GM19193 (cell line): ENCODE measurements around the gene PIBF1.

Experiments used
- POLR2A ChIP-seq: IDR thresholded peaks from 4 replicates; pipeline ENCODE4 v1.6.1; 2011; ENCODE audit not compliant: insufficient read depth, insufficient read length; ENCODE audit errors: extremely low read depth

PIBF1 gene

DNA sequence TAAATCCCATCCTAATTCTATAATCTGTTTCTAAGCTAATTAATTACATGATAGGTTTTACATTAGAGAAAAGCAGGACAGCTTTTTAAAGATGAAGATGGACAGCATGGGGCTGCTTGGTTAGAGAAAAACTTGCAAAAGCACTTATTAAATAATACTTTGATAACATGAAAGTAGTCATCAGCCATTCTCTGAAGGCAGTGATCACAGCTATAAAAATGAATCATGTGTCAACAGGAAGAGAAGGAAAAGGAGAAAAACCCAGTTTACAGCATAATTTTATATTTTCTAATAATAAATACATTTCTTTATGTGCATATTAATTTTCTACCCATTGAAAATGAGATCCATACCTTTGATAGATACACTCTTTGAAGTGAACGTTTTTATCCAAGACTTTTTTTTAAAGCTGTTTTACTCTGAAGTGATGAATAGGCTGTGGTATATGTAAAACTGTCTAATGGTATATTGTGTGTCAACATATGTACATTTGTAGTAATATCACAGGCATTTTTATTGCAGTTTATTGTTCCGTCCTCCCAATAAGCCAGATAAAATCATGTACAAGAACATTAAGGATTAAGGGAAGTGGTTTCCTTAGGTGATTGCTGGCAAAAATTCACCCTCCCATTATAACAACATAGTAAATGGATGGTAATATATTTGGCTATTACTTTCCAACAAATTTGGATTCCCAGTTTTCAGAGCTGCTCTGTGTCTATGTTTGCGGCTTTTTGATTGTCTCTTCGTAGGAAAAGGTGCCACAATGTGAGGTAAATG is 275.5 kb downstream of the PIBF1 start:
- TF ChIP-seq POLR2A = no peak

DNA sequence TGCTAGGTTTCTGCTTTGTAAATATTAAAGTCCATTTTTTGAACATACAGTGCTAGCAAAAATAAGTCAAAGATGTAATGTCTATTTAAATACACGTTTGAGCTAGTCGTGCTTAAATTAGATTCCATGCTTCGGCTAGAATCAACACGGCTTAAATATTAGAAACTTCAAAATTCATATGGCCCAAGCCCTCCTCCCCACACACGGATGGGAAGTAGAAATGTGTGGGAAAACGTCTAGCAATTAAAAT is 276.1 kb downstream of the PIBF1 start:
- no peak for TF ChIP-seq POLR2A

DNA sequence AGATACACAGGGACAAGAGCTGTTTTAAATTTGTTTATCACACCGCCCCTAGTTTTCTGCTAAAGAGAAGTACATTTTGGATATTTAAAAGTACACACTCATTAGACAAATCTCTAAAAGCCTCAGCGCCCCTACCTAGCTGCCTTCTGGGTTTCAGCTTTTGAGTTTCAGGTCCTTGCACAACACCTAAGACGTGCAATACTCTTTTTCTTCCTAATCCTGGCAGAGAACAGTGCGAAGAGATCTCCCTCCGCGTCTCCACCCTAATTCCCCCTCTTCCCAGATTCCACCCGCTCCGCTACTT is 276.5 kb downstream of the PIBF1 start:
- no peak for TF ChIP-seq POLR2A

DNA sequence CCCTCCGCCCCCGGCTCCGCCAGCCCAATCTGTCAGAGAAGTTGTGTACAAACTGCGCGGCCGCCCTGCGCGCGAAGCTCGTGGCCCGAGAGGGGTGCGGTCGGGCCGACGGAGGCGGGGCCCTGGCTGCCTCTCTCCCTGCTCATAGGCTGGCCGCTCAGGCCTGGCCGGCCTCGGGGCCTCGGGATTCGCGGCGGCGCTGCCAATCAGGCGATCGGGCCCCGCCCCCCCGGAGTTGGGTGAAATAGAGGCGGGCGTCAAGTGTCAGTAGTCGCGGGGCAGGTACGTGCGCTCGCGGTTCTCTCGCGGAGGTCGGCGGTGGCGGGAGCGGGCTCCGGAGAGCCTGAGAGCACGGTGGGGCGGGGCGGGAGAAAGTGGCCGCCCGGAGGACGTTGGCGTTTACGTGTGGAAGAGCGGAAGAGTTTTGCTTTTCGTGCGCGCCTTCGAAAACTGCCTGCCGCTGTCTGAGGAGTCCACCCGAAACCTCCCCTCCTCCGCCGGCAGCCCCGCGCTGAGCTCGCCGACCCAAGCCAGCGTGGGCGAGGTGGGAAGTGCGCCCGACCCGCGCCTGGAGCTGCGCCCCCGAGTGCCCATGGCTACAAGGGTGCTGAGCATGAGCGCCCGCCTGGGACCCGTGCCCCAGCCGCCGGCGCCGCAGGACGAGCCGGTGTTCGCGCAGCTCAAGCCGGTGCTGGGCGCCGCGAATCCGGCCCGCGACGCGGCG is 277.0 kb downstream of the PIBF1 start, which contains the start of gene KLF5:
KLF5 (plus strand) TSS at position 270 of the 724 bp plus-strand sequence; CDS start at position 593, 323 bp downstream.
- peak; percentile 61 for TF ChIP-seq POLR2A

DNA sequence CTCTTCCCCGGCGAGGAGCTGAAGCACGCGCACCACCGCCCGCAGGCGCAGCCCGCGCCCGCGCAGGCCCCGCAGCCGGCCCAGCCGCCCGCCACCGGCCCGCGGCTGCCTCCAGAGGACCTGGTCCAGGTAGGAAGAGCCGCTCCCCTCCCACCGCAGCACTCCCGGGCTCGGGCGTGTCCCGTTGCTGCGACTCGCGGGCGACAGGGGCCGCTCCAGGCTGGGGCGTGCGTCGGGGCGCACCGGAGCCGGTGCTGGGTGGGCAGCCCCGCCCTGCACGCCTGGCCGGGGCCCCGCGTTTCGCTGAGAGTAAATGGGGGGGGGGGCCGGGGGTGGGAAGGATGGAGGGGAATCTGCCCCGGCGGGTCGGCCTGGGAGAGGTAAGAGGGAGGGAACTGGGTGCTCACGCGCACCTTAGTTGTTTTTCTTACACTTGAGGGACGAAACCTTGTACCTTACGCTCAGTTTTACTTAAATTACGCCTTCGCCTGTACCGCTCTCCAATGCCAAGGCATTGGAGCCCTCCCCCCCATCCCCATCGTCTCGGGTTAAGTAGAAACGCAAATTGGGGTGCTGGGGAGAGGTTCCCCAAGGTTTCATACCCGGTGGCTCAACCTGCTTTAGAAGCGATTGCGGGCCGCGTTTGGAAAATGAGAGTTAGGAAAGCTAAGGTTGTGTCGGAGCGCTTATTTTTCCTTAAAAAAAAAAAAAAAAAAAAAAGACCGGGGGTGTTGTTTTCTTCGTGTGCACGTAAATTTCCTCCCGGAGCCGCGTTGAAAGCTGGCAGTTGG is 277.7 kb downstream of the PIBF1 start:
- no peak for TF ChIP-seq POLR2A

DNA sequence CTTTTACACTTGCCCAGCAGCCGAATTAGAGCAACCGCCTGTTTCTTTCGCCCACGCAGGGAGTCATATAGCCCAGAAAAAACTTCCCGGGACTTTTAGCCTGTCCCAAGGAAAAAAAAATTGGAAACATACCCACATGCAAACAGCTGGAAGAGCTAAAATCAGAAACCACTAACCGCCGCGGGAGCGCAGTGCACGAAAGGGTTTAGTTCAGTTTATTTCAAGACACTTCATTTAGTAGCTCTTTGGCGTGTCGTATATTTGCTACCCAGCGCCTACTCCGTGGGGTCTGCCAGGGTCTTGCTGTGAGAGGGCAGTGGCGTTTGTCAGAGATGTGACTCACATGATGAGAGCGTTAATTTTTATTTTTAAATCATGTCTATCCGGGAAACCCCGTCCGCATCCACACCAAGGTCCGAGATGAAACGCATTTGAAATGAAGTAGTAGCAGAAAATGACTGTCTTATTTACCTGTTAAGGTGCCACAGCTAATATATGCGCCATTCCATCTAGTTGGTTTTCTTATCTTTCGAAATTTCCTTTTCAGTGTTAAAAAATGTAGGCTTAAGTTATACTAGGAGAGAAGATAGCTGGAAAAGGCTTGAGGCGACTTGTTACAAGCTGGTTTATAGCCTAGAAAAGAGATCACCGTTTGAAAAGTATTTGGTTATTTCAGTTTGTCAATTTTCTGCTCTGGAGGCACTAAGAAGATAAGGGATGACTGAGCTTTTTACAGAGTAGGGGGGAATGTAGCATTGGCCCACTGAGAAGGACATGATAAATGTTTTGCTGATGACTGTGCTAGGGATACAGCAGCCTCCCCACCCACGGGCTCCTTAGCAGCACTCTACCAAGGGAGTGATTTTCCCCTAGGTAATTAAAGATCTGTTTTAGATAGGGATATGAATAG is 278.6 kb downstream of the PIBF1 start:
- no peak for TF ChIP-seq POLR2A

DNA sequence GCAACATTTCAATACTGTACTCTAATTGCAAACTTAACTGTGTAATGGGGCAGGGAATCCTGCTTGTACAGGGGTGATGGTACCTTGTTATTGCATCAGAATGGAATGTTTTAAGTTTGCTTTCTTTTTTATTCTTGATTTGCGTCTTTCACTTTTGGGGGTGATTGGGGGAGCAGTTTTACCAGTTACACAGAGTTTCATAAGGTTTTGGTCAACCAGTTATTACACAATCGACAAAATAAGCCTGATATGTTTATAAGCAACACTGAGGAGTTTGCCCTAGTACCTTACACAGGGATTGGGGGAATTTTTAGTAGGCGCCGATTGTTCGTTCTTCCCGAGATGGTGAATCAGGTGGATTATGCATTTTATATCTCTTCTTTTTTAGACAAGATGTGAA is 279.5 kb downstream of the PIBF1 start:
- no peak for TF ChIP-seq POLR2A

DNA sequence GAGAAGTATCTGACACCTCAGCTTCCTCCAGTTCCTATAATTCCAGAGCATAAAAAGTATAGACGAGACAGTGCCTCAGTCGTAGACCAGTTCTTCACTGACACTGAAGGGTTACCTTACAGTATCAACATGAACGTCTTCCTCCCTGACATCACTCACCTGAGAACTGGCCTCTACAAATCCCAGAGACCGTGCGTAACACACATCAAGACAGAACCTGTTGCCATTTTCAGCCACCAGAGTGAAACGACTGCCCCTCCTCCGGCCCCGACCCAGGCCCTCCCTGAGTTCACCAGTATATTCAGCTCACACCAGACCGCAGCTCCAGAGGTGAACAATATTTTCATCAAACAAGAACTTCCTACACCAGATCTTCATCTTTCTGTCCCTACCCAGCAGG is 279.9 kb downstream of the PIBF1 start:
- no peak for TF ChIP-seq POLR2A

DNA sequence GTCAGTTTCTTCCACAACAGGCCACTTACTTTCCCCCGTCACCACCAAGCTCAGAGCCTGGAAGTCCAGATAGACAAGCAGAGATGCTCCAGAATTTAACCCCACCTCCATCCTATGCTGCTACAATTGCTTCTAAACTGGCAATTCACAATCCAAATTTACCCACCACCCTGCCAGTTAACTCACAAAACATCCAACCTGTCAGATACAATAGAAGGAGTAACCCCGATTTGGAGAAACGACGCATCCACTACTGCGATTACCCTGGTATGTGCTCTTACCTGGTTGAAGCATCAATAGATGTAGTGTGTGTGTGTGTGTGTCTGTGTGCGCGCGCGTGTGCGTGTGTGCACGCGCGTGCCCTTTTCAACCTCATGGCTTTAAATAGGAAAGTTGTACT is 280.5 kb downstream of the PIBF1 start:
- TF ChIP-seq POLR2A = no peak

DNA sequence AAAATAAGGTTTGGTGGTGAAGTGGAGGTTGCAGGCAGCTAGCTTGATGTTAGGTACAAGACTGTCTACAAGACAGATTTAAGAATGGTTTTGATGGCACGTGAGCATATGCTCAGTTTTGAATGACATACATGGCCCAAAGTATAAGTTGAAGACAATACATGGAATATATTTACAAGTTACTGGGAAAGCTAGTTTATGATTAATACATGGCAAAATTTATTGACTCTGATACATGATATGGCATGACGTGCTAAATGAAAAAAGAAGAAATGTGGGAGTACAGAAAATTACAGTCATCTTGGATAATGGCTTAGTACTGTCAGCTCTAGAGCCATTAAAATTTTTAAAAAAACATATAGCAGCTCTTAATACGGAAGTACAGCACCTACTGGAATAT is 281.2 kb downstream of the PIBF1 start:
- TF ChIP-seq POLR2A = no peak

DNA sequence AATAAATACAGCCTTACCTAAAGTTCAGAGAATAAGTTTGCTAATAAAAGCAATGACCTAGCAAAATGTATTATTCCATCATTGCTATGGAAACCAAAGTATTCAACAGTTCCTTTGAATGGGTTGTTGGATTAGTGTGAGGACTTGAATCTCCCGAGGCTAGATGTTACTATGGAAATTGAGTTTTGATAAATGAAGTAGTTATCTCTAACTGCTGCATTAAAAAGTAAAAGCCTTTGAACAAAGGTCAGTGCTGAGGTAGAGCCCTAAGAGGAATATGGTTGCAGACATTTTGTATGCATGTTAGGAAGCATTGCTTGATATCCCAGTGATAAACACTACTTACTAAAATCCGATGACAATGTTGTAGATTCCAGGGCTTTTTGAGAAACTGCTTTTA is 283.1 kb downstream of the PIBF1 start:
- TF ChIP-seq POLR2A = no peak

DNA sequence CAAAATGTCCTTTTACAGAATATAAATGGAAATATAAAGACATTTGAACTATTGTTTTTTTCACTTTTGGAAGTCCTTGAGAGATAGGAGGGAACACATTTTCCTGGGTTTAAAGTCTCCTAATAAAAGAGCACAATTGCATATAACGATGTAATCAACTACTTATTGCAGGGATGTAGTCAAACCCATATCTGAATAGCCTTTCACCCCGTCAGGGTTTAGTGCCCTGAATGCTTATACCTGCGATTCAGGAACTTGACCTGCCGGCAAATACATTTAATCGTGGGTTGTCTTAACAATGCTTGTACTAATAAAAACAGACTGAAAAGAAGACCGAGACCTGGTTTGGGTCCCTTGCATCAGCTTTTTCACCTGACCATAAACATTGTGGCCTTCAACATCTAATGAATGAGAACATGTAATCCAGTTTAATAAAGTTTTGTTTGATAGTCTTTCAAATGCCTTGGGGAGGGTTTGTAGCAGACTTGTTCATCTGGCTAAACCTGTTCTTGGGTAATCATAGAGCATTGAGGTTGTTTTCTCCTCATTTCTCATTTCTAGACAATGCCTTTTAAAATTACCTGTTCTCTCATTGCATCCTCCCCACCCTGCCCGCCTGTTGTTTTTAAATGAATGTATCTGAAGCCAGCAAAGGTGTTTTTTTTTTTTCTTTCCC is 283.9 kb downstream of the PIBF1 start:
- TF ChIP-seq POLR2A = no peak
